ENCODE results near the gene SLC24A3.

SLC24A3 gene

DNA sequence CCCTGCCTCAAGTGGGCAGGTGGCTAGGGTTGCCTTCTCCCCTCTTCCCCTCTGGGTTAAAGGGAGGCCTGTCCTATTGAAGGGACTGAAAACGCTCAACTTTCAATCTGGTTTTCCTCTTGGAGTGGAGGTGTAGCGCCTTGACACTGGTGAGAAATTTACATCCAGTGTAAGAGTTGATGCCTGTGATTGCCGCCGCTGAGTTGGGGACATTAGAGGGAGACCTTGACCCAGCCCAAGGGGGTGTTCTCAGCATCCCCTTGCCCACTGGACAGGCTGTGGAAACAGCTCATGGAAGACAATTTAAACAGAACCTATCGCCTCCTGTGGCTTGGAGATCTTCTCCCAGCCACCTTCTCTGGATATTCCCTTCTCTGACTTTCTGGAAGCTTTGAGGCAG is 61.6 kb downstream of the SLC24A3 start:
- DNase-seq = no peak

- no peak for DNase-seq
Measured at GRCh38 chr20:19274412-19275015, 62.1 kb downstream of the SLC24A3 start.

DNA sequence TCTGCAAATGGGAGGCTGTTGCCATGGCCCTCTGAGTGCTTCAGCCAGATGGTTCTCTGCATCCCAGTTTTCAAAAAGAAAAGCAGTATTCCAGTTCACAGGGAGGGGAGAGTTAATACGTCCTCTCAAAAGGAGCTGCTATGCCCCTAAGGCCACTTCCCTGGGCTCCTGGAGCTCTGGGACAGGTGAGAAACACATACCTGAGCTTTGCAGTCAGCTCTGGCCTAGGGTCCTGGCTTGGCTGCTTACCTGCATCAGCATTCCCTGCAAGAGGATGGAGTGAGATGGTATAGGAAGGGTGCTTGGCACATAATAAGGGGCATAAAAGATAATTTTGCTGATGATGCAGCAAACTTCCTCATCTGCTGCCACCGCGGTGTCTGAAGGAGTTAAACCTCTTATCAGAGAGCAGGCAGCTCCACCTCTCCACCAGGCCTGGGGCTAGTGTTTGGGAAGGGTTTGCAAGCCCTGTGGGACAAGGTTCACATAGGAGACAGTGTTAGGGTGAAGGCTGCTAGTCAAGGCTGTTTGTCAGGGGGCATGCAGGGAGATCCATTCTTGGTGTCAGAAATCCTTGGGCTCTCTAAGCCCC is 62.7 kb downstream of the SLC24A3 start:
- no peak for DNase-seq

GRCh38 chr20:19275630-19276071 is 63.2 kb downstream of the SLC24A3 start:
- no peak for DNase-seq

DNA sequence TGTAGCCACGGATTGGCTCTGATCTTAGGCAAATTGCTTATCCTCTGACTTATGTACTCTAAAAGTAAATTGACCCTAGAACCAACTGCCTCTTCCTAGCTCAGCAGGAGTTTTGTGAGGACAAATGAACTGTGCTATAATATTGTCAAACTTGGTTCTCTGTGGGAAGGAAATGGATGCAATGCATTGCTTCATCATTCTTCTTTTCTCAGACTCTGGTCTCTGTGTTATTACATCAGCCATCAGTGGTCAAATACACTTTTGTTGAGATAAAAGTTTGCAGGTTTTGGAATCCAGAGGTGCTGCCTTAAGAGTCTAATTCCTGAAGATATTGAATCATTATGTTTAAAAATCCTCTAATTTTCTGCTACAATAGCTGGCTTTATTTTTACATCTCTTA is 64.9 kb downstream of the SLC24A3 start:
- DNase-seq = peak in 1 of 2 donors; percentile 34

DNA sequence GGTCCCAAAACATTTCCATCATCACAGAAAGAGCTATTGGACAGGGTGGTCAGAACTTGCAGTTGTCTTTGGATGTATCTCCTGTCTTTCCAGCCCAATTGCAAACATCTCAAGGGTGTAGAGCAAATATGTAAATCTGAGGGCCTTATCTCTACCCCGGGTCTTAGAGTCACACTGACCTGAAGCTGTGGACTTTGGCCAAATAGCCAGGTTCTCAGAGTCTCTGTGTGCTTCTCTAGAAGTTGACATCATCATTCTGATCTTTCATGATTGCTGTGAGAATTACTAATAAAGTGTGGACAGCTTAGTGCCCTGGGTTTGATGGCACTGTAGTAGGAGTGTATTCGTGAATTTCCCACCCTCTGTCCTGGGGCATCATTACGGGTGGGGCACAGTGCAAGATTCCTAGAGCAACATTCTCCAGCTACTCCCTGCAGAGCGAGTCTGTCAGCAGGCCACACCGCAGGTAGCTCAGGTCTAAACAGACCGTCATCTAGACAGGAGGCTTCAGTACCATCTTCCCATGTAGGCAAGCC is 71.1 kb downstream of the SLC24A3 start:
- no peak for DNase-seq

DNA sequence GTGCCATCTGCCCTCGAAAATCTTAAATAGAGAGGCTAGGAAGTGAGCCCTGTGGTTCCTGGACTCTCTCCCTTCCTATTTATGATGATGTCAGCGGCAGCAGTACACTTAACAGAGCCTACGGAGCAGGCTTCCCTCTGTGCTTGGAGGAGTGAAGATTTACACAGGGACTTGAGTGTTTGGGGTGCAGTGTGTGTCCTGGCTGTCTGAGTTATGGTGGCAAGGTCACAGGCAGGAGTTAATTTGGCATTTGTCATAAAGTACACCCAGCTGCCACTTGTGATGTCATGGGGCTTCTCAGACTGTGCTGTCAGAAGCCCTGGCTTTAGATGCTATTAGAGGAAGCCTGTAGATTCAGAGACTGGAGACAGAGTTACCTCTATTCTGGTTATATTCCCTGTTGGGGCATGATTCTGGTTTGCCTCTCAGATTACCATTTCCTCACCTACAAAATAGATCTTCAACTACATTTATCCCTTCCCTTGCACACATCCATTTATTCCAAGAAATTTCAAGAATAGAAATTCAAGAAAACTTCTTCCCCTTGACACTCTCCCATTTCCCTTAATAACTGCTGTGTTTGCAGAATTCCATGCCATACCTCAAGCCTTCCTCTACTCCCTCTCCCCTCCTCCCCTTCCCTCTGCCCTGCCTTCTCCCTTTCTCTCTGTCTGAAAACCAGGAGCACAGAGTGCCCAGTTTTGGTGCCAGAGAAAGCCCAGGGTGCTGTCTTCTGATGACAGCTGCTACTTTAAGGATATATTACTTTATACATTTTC is 72.1 kb downstream of the SLC24A3 start:
- no peak for DNase-seq

GRCh38 chr20:19285436-19285835 is 73.0 kb downstream of the SLC24A3 start:
- no peak for DNase-seq

DNA sequence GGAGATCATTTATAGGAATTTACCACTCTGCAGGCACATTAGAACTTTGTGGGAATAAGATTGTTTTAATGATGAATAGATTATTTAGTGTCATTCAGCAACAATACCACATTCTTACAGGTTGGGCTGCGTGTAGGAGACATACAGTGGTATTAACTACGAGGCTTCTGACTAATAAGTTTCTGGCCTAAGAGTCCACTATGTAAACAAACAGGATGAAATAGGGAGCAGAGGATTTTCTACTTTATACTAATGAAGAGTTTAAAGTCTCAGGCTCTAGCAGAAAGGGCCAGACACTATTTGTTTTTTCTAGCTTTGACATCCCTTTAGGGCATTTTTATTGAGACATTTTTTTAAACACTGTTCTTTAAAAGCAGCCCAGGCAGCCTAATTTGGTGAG is 75.6 kb downstream of the SLC24A3 start:
- no peak for DNase-seq

DNA sequence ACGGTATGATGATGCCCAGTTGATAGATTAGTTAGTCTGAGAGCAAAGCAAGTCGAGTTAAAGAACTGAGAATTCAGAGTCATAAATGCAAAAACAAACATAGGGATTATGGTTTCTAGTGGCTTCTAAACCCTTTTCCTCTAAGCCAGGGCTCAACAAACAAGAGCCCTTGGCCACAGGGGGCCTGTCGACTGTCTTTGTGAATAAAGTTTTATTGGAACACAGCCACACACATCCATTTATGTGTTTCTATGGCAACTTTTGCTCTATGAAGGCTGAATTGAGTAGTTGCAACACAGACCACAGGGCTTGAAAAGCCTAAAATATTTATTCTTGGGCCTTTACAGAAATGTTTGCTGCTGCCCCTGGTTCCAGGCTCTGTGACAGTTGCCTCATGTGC is 76.2 kb downstream of the SLC24A3 start:
- DNase-seq = no peak

- DNase-seq = no peak
Measured at GRCh38 chr20:19289451-19289850, 77.0 kb downstream of the SLC24A3 start.

GRCh38 chr20:19291024-19291817 is 78.8 kb downstream of the SLC24A3 start:
- no peak for DNase-seq

- no peak for DNase-seq
Measured at GRCh38 chr20:19291818-19292132, 79.3 kb downstream of the SLC24A3 start.

DNA sequence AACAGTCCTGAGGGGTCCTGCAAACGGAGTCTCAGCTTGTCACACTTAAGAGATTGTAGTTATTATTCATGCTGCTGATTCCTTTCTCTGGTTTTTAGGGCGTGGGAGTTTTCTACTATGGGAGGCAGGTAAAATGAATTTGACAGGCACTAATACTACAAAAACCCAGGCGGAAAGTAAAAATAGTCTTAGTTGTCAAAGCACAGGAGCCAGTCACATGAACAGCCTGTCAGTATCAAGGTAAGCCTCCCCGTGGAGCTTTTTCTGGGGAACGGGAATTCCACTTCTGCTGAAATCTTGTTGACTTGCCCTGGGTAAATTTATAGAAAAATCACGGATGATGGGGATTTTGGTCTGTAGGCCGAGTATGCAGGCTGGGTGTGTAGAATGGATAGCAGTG is 79.8 kb downstream of the SLC24A3 start:
- DNase-seq = no peak

DNA sequence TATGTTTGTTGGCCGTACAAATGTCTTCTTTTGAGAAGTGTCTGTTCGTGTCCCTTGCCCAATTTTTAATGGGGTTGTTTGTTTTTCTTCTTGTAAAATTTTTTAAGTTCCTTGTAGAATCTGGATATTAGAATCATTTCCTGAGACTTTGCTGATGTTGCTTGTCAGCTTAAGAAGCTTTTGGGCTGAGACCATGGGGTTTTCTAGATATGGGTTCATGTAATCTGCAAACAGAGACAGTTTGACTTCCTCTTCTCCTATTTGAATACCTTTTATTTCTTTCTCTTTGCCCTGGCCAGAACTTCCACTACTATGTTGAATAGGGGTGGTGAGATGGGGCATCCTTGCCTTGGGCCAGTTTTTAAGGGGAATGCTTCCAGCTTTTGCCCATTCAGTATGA is 82.6 kb downstream of the SLC24A3 start:
- no peak for DNase-seq

DNA sequence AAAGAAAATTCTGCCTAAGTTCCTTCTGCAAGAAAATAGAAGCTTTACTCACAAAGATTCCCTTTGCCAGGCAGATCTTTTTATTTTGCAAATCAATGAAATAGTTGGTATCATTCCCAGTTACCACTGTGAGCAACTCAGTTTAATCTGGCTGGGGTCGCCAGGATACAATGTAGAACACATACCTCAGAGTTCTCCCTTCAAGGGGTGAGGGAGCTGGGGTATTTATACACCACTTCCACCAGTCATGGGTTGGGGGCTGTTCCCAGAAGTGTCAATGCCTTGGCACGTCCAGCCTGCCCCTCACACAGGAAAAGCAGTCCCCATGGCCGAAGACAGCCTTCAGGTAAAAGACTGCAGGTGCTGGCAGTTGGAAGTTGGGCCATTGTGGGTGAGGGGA is 86.2 kb downstream of the SLC24A3 start:
- DNase-seq = no peak

- no peak for DNase-seq
Measured at GRCh38 chr20:19300395-19300794, 88.0 kb downstream of the SLC24A3 start.

DNA sequence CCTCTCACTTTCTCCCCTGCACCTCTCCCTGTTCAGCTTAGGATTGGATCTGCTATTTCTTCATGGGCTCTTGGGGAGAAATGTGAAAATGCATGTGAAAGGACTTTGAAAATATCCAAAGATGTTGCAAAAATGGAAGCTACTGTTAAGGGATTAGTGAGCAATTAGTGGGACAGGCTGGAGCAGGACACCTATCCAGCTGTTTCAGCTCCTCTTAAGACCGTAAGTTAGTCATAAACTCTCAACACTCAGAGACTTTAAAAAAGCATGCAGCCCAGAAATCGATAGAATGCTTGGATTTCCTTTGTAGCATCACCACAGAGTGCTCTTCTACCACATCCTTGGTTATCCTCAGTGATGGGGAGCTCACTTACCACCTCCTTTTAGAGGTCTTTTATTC is 88.7 kb downstream of the SLC24A3 start:
- DNase-seq = no peak

GRCh38 chr20:19301843-19302242 is 89.4 kb downstream of the SLC24A3 start:
- DNase-seq = no peak

DNA sequence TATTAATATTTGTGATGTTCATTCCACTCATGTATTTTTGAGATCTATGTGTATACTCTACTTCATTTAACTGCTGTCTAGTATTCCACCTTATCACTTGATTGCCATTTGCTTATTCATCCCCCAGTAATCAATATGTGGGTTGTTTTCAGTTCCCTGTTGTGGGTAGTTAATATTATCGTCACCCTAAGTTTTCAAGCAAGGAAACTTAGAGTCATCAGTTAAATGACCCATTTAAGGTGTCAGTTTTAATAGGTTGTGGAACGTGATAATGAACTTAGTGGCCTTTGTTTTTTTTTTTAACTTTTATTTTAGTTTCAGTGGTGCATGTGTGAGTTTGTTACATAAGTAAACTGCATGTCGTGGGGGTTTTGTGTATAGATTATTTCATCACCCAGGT is 90.3 kb downstream of the SLC24A3 start:
- DNase-seq = no peak

GRCh38 chr20:19304389-19304788 is 91.9 kb downstream of the SLC24A3 start:
- peak; percentile 15 to 48 for DNase-seq

- peak; percentile 51 to 58 for DNase-seq
Measured at GRCh38 chr20:19304886-19305415, 92.5 kb downstream of the SLC24A3 start.

DNA sequence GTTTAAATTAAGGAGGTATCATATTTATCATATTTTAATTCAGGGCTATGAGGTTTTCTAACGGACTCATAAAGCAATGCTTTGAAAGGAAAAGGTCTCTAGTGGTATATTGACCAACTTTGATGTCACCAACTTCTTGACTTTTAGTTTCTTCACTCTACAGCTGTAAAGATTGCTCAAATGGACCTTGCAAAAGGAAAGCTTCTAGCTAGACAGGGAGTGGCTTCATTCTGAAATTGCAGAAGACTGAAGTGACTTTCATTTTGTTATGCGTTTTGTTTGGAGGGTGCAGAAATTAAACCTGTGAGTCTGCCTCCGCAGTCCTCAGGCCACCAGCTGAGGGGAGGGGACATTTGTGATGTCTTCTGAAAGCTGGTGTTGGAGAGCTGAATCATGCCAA is 95.7 kb downstream of the SLC24A3 start:
- DNase-seq = peak; percentile 81 to 86
